Measurements from ENCODE around the gene VAMP3. TPM values are rescaled to one million over a fixed set of nuclear protein-coding genes. Genes with fewer than 3 reads are reported as not detected.

The VAMP3 gene, protein sequence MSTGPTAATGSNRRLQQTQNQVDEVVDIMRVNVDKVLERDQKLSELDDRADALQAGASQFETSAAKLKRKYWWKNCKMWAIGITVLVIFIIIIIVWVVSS
- 69.0 and 78.4 TPM in 2 replicates for total RNA-seq (2014; rRNA removed; shearing (Covaris generic))

DNA sequence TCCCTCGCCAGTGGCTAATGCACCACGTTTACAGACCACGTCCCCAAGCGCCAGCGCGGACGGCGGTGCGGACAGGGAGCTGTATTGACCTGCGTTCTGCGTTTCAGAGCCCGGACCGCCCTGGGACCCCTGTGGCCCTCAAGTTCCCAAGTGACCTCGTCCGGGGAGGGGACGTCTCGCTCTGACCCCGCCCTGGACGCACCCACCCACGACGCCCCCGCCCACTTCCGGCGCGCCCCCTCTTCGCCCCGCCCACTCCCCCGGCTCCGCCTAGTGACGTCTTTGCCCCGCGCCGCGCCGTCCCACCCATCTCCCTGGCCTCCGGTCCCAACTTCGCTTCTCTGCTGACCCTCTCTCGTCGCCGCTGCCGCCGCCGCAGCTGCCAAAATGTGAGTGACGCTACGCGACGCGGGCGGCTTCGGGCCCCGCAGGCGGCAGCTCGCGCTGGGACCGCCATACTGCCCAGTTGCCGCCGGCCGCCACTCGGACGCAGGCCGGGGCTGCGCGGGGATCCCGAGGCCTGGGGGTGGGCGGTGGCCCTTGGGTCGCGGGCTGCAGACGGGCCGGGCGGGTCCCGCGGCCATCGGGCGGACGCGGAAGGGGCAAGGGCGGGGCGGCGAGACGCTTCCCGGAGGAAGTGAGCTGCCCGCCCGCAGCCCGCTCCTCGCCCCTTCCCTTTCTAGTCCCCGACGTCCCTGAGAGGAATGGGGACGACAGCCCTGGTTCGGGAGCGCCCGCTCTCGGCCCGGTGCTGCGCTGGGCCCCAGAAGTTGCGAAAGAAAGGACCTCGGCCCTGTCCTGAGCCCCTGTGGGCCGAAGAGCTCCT is at the start of gene VAMP3:
VAMP3 (plus strand) TSS at position 300 of the 826 bp plus-strand sequence; CDS start at position 388, 88 bp downstream.
- Histone ChIP-seq H3K27me3 (ENCODE audit: control insufficient read depth, insufficient read depth, low read length) (no peaks in the 10 kb centered on the region), H3K36me3 (replicated peaks; ENCODE audit: control insufficient read depth, insufficient read depth, low read length) (no peaks in the 10 kb centered on the region; the same call in none of the 2 replicates), H3K4me3 (ENCODE audit: insufficient read depth, low read depth, low read length) (peak within 1 kb of the TSS; percentile 85)
- peak; percentile 99 for DNase-seq

DNA sequence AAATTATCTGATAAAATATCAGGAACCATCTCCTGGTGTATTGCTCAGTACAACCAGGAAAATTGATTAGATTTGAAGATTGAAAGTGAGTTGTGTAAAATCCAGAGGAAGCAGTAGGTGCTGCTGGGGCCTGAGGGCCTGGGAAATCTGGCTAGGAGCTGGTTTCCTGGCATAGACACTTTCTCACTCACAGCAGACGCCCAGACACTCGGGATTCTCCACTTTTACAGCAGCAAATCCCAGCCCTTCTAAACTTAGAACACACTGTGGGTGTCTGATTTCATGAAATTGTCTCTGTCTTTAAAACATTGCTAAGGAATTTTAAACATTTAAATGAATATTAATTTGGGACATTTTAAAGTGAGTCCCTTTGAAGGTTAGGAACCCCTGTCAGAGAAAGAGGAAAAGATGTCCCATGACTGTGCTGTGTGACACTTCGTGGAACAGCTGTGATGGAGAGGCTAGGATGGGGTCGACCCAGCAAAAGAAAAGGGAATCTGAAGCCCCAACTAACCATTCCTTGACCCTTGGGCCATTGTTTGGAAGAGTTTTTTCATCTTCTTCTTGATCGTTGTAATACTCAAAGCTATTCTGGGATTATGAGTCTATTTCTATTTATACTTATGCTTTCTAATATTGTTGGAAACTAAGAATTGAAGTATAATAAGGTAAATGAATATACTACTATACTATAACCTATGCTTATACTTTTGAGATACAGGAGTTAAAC is 49.0 kb upstream of the VAMP3 start:
- DNase-seq: no peak
- peaks cover 6% of the 10 kb centered on the region; the same call in 1 of the 2 replicates for H3K27me3 ChIP-seq (ENCODE audit: control insufficient read depth, insufficient read depth, low read length)

DNA sequence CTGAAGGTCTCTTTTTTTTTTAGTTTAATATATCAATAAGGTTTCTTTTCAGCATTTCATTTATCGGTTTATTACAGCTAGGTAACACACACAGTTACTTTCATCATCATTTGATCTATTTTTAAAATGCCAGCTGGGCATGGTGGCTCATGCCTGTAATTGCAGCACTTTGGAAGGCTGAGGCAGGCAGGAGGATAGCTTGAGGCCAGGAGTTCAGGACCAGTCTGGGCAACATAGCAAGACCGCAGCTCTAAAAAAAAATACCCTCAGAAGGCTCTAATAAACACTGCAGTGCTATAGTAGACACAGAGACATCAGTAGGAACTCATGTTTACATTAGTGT is 48.5 kb upstream of the VAMP3 start:
- DNase-seq: no peak
- Histone ChIP-seq H3K36me3 (replicated peaks; ENCODE audit: control insufficient read depth, insufficient read depth, low read length) (no peaks in the 10 kb centered on the region), H3K4me3 (ENCODE audit: insufficient read depth, low read depth, low read length) (no peak overlapping the region), H3K27me3 (ENCODE audit: control insufficient read depth, insufficient read depth, low read length) (peaks cover 6% of the 10 kb centered on the region; the same call in 1 of the 2 replicates)

More for the DNA sequence above, 49.0 kb upstream of the VAMP3 start:
- H3K4me3 ChIP-seq (ENCODE audit: insufficient read depth, low read depth, low read length): no peak overlapping the region
- no peaks in the 10 kb centered on the region for H3K36me3 ChIP-seq (replicated peaks; ENCODE audit: control insufficient read depth, insufficient read depth, low read length)

DNA sequence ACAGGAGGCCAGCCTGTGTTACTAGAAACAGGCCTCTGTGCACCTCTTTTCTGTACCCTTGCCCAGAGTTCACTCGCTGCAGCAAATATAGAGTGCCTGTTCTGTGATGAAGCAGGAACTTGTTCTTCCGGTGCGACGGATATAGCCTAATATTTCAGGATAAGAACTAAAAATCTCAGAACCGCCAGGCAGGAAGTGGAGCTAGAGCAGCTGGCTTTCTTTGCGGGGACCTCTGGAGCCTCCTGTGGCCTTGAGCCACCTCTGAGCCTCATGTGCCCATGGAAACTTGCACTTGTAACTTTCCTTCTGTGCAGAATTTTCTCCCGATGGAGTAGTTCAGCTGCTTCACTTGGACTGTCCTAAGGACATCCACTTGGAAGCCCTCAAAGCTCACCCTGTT is 44.5 kb upstream of the VAMP3 start:
- Histone ChIP-seq H3K27me3 (ENCODE audit: control insufficient read depth, insufficient read depth, low read length) (no peaks in the 10 kb centered on the region; the same call in 1 of the 2 replicates), H3K36me3 (replicated peaks; ENCODE audit: control insufficient read depth, insufficient read depth, low read length) (no peaks in the 10 kb centered on the region), H3K4me3 (ENCODE audit: insufficient read depth, low read depth, low read length) (no peak overlapping the region)
- no peak for DNase-seq

DNA sequence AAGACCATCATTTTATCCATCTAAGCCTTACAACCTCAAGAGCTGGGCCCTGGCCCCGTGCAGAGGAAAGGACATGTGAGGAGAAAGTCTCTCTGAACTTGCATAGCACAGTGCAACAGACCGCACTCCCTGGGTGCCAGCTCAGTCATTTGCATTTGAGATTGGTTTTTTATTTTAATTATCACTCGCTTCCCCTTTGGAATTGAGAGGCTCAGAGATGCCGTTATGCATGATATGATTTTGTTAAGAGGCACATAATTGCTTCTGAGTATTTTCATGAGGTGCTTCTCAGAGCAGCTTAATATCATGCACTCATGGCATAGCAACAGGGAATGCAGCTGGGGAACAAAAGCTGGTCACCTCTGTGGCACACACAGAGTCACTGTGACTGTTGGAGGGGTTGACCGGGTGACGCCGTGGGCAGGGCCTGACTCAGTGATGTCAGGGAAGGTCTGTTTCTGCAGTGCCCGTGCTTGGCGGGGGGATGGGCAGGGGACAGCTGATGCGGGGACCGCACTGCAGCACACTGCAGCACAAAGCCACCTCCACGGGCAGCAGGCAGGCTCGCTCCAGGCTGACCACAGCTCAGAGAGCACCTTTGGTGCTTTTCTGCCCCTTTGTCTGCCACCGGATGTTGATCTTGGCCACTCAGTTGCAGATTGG is 43.2 kb upstream of the VAMP3 start:
- no peak for DNase-seq

DNA sequence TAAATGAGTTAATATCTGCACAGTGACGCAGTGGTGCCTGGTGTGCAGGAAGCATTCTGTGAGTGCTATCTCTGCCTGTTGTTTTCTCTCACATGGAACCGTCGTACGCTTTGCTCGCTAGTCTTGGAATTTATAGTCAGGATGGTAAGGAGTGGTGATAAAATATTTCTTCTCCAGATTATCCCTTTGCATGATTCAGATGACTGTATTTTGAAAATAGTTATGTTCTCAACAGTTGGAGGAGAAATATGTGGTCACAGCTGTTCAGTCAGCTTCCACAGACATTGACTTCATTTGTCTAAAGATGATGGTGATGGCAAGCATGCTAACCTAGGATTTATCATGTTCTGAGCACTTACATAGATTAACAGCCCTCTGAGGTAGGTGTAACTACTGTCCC is 41.3 kb upstream of the VAMP3 start:
- no peaks in the 10 kb centered on the region; the same call in 1 of the 2 replicates for H3K27me3 ChIP-seq (ENCODE audit: control insufficient read depth, insufficient read depth, low read length)
- H3K36me3 ChIP-seq (replicated peaks; ENCODE audit: control insufficient read depth, insufficient read depth, low read length): no peaks in the 10 kb centered on the region
- DNase-seq: no peak
- H3K4me3 ChIP-seq (ENCODE audit: insufficient read depth, low read depth, low read length): no peak overlapping the region

More for the DNA sequence above, 43.2 kb upstream of the VAMP3 start:
- Histone ChIP-seq H3K36me3 (replicated peaks; ENCODE audit: control insufficient read depth, insufficient read depth, low read length) (no peaks in the 10 kb centered on the region), H3K27me3 (ENCODE audit: control insufficient read depth, insufficient read depth, low read length) (no peaks in the 10 kb centered on the region; the same call in 1 of the 2 replicates), H3K4me3 (ENCODE audit: insufficient read depth, low read depth, low read length) (no peak overlapping the region)

DNA sequence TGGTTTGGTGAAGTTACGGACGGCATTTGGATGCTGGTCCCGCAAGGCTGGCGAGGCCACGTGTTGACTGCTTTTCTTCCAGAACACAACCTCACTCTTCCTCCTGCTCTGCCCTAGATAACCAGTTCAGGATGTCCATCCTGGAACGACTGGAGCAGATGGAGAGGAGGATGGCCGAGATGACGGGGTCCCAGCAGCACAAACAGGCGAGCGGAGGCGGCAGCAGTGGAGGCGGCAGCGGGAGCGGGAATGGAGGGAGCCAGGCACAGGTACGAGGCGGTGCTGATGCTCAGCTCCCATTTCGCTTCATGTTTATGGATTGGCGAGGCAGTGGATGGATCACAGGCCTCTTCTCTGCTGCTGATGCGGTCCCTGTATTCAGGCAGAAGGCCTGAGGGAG is 38.8 kb upstream of the VAMP3 start:
- no peak for DNase-seq
- no peaks in the 10 kb centered on the region; the same call in 1 of the 2 replicates for H3K27me3 ChIP-seq (ENCODE audit: control insufficient read depth, insufficient read depth, low read length)

DNA sequence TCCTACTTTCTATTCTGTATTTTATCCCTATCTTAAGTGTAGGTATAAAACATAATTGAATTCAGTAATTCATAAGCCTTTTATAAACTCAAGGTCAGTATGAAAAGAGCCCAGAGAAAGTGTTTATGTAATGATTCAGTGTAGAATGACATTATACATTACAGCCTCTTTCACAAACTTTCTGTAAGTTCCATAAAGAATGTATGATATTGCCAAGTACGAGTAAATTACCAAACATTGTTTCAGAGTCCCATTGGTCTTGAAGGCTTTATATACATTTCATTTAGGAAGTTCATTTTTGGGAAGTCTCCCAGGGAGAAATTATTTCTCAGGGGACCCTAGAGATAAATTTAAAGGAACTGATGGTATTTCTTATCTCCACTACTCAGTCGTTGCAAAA is 37.8 kb upstream of the VAMP3 start:
- Histone ChIP-seq H3K4me3 (ENCODE audit: insufficient read depth, low read depth, low read length) (no peak overlapping the region), H3K36me3 (replicated peaks; ENCODE audit: control insufficient read depth, insufficient read depth, low read length) (peaks cover 5% of the 10 kb centered on the region), H3K27me3 (ENCODE audit: control insufficient read depth, insufficient read depth, low read length) (no peaks in the 10 kb centered on the region; the same call in 1 of the 2 replicates)
- no peak for DNase-seq

More for the DNA sequence above, 38.8 kb upstream of the VAMP3 start:
- Histone ChIP-seq H3K4me3 (ENCODE audit: insufficient read depth, low read depth, low read length) (no peak overlapping the region), H3K36me3 (replicated peaks; ENCODE audit: control insufficient read depth, insufficient read depth, low read length) (peaks cover 2% of the 10 kb centered on the region)

DNA sequence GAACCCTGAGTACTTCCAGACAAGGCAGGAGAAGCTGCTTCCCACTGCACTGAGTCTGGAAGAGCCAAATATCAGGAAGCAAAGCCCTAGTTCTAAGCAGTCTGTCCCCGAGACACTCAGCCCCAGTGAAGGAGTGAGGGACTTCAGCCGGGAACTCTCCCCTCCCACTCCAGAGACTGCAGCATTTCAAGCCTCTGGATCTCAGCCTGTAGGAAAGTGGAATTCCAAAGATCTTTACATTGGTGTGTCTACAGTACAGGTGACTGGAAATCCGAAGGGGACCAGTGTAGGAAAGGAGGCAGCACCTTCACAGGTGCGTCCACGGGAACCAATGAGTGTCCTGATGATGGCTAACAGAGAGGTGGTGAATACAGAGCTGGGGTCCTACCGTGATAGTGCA is 33.1 kb upstream of the VAMP3 start:
- Histone ChIP-seq H3K27me3 (ENCODE audit: control insufficient read depth, insufficient read depth, low read length) (no peaks in the 10 kb centered on the region), H3K36me3 (replicated peaks; ENCODE audit: control insufficient read depth, insufficient read depth, low read length) (peaks cover 5% of the 10 kb centered on the region), H3K4me3 (ENCODE audit: insufficient read depth, low read depth, low read length) (no peak overlapping the region)
- no peak for DNase-seq

DNA sequence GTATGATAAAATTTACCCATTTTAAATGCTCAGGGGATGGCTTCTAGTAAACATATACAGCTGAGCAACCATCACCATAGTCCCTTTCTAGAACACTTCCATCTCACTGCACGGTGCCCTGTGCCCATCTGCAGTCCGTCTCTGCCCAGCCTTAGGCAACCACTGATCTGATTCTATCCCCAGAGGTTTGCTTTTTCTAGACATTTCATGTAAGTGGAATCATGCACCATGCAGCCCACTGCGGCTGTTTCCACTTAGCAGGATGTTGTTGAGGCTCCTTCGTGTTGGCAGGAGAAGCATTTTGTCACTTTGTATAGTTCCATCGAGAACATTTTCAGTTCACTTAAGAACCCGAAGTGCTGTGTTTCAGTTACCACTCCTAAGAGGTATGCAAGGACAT is 27.8 kb upstream of the VAMP3 start:
- Histone ChIP-seq H3K4me3 (ENCODE audit: insufficient read depth, low read depth, low read length) (no peak overlapping the region), H3K36me3 (replicated peaks; ENCODE audit: control insufficient read depth, insufficient read depth, low read length) (no peaks in the 10 kb centered on the region; the same call in none of the 2 replicates), H3K27me3 (ENCODE audit: control insufficient read depth, insufficient read depth, low read length) (no peaks in the 10 kb centered on the region)
- no peak for DNase-seq

DNA sequence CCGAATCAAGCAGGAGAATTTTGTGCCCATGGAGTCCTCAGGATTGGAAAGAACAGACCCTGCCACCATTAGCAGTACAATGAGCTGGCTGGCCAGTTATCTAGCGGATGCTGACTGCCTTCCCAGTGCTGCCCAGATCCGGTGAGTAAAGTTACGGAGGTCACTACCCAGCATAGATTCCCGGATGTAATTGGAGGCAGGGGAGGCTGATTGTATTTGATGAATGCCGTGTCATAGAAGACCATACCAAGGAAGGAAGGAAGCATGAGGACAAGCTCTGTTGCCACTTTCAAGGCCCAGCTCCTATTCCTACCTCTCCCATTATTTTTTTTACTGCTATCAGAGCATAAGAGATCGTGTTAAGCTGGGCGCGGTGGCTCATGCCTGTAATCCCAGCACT is 26.2 kb upstream of the VAMP3 start:
- no peaks in the 10 kb centered on the region for H3K27me3 ChIP-seq (ENCODE audit: control insufficient read depth, insufficient read depth, low read length)
- H3K4me3 ChIP-seq (ENCODE audit: insufficient read depth, low read depth, low read length): no peak overlapping the region
- DNase-seq: no peak
- H3K36me3 ChIP-seq (replicated peaks; ENCODE audit: control insufficient read depth, insufficient read depth, low read length): no peaks in the 10 kb centered on the region; the same call in 1 of the 2 replicates

DNA sequence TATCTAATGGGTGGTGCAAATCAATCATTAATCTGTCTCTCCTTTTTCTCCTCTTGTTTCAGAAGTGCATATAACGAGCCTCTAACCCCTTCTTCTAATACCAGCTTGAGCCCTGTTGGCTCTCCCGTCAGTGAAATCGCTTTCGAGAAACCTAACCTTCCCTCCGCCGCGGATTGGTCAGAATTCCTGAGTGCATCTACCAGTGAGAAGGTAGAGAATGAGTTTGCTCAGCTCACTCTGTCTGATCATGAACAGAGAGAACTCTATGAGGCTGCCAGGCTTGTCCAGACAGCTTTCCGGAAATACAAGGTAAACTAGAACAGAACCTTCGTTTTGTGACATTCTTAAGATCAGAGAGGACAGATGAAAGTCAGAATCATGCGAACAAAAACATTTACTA is 25.3 kb upstream of the VAMP3 start:
- Histone ChIP-seq H3K4me3 (ENCODE audit: insufficient read depth, low read depth, low read length) (no peak overlapping the region), H3K36me3 (replicated peaks; ENCODE audit: control insufficient read depth, insufficient read depth, low read length) (no peaks in the 10 kb centered on the region), H3K27me3 (ENCODE audit: control insufficient read depth, insufficient read depth, low read length) (no peaks in the 10 kb centered on the region)
- no peak for DNase-seq

DNA sequence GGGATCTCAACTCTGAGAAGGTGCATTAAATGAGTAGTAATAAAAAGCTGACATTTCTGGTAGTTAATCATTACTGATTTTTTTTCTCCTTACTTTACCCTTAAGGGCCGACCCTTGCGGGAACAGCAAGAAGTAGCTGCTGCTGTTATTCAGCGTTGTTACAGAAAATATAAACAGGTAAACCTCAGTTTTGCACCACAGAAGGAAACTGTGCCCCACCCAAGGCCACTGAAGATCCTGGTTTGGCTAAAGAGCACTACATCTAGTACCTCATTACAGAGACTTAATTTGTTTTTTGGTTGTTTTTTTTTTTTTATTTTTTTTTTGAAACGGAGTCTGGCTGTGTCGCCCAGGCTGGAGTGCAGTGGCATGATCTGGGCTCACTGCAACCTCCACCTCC is 23.5 kb upstream of the VAMP3 start:
- H3K27me3 ChIP-seq (ENCODE audit: control insufficient read depth, insufficient read depth, low read length): no peaks in the 10 kb centered on the region
- no peak for DNase-seq
- no peak overlapping the region for H3K4me3 ChIP-seq (ENCODE audit: insufficient read depth, low read depth, low read length)
- H3K36me3 ChIP-seq (replicated peaks; ENCODE audit: control insufficient read depth, insufficient read depth, low read length): no peaks in the 10 kb centered on the region

DNA sequence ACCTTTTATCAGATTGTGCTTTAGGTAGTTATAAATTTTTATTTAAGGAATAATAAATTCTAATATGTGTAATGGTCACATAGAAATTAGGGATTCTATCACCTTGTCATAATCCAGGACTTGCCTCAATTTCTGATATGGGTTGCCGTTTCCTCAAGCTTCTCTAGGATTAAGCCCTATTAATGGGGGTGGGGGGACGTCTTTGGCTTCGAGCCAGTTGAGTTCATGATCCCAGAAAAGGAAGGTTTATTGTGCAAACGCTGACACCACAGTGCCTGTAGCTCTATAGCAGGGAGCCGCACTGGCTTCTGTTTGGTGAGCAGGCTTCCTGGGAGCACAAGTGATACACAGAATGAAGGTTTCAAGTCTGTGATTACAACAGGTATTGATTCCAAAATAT is 22.0 kb upstream of the VAMP3 start:
- no peaks in the 10 kb centered on the region for H3K27me3 ChIP-seq (ENCODE audit: control insufficient read depth, insufficient read depth, low read length)

More for the DNA sequence above, 22.0 kb upstream of the VAMP3 start:
- no peak for DNase-seq
- no peaks in the 10 kb centered on the region for H3K36me3 ChIP-seq (replicated peaks; ENCODE audit: control insufficient read depth, insufficient read depth, low read length)
- no peak overlapping the region for H3K4me3 ChIP-seq (ENCODE audit: insufficient read depth, low read depth, low read length)
